ENCODE data around the gene UHRF1.

The UHRF1 gene

DNA sequence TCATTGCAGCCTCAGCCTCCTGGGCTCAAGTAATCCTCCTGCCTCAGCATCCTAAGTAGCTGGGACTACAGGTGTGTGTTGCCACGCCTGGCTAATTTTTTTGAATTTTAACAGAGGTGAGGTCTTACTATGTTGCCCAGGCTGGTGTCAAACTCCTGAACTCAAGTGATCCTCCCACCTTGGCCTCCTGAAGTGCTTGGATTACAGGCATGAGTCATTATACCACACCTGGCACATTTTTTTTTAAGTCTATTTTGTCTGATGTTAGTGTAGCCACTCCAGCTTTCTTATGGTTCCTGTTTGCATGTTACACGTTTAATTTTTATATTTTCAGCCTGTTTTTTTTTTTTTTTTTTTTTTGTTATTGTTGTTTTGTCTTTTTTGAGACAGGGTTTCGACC, 84.4 kb downstream of the UHRF1 start:
- no peak for DNase-seq

GRCh38 chr19:4996701-4997100, 87.4 kb downstream of the UHRF1 start:
- no peak for DNase-seq

DNA sequence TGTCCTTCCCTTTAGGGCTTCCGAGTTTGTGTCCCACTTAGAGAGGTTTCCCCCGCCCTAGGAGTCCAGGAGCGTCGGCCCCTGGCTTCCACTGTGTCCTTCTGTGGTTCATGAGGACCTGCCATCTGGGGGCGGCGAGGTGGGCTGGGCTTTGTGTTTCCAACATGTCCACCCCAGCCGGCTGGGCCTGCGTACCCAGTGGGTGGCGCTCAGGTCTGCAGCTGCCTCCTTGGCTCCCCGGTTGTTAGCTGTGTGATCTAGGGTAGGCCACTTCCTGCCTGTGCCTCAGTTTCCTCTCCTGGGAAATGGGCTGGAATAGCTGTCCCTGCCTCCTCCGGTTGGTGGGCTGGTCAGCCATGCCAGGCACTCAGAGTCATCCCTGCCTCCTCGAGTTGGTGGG, 88.0 kb downstream of the UHRF1 start:
- DNase-seq, result no peak

DNA sequence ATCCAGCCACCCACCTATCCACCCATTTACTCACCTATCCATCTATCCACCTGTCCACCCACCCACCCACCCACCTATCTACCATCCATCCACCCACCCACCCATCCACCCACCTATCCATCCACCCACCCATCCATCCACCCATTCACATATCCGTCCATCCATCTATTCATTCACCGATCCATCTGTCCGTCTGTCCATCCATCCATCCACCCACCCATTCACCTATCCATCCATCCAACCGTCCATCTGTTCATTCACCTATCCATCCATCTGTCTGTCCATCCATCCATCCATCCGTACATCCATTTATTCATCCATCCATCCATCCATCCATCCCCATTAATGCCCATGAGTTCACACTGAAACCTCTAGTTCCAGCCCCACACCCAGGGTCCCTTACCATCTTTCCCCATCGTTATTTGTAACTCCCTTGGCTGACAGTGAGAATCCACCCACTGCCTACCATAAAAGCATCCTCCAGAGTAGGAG, 90.9 kb downstream of the UHRF1 start:
- DNase-seq, result no peak

DNA sequence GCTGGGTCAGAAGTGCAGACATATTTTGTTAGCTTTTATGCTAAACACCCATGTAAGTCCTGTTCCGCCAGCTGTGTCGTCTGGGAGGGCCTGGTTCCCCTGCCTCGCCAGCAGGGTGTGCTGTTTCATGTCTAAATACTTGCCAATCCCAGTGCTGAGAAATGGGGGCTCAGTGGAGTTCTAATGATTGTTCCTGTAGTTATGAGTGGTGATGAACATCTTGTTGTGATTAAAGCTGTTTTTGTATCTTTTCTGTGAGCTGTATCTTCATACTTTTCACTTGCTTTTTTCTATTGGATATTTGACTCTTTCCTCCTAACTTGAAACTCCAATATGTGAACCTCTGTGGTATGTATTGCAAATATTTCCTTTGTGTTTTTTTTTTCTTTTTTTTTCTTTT, 92.3 kb downstream of the UHRF1 start:
- peak; percentile 34 for DNase-seq

- no peak for DNase-seq
These were observed 92.8 kb downstream of the UHRF1 start for GRCh38 chr19:5002143-5002542.

DNA sequence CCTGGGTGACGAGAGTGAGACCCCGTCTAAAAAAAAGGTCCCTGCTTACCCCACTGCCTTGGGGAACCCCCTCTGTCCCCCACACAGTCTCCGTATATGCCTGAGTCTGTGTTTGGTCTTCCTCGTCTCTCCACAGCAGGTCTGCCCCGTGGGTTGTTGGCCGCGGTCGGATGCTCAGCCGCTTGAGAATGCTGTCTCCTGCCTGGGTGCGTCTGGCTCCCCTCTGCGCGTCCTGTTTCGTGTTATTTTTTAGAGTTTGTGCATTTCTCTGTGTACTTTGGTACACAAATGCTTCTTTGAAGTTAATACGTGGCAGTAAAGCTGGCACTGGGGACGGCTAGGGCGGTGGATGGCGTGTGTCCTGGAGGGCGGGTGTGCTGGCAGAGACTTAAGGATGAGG, 94.5 kb downstream of the UHRF1 start:
- no peak for DNase-seq

DNA sequence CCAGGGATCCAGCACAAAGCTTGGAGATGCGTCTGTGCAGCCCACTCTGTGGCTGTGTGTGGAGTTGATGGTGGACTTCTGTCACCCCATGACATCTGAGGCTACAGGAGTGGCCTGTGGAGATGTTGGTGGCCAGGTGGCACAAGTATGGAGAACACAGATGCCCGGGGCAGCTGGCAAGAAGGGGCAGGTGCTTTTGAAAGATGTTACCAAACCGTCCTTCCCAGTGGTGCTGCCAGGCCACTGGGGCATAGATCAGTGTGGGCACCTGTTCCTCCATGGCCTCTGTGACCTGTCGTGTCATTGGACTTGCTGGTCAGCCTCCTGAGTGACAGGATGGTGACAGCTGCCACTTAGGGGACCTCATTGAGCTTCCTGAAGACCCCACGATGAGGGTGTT, 95.8 kb downstream of the UHRF1 start:
- no peak for DNase-seq

- DNase-seq, result no peak
These were observed 96.9 kb downstream of the UHRF1 start for GRCh38 chr19:5006201-5006600.

DNA sequence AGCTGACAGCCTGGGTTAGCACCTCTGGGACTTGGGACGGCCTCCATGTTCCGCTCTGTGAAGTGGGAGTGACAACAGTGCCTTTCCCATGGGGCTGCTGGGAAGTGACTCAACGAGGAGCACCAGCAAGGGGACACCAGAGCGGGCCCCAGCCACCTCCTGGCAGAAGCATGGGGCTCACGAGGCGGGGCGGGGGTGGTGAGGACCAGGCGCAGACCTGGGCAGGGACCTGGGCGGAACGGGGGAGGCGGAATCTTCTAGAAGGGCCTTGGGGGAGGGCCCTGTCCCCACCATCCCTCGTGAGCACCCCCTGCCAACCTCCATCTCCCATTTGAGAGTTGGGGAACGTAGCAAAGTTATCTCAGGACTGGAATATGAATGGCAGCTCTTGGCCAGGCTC, 97.5 kb downstream of the UHRF1 start:
- DNase-seq, result no peak
